Amniotic stem cell (primary cell): ENCODE data around the gene CENPU.
A peak's percentile ranks its signal among the peaks of the same experiment; 100 is the strongest.

Experiments used
- DNase-seq: peaks from one replicate; lab custom pipeline; 2025; lab: John Stamatoyannopoulos, UW

The CENPU gene

GRCh38 chr4:184705692-184706091 lies 28.2 kb downstream of the CENPU start:
- DNase-seq: no peak

GRCh38 chr4:184702114-184702513 lies 31.8 kb downstream of the CENPU start:
- no peak for DNase-seq

- no peak for DNase-seq
These were observed 34.0 kb downstream of the CENPU start for GRCh38 chr4:184699941-184700340.

GRCh38 chr4:184697956-184698355 lies 35.9 kb downstream of the CENPU start:
- no peak for DNase-seq

GRCh38 chr4:184695178-184695896 lies 38.6 kb downstream of the CENPU start:
- no peak for DNase-seq

GRCh38 chr4:184694412-184694956 lies 39.4 kb downstream of the CENPU start:
- no peak for DNase-seq

- DNase-seq: no peak
These were observed 40.8 kb downstream of the CENPU start for GRCh38 chr4:184693056-184693455.

GRCh38 chr4:184689681-184690080 lies 44.2 kb downstream of the CENPU start:
- no peak for DNase-seq

GRCh38 chr4:184688447-184688846 lies 45.4 kb downstream of the CENPU start:
- peak; percentile 92 for DNase-seq

- no peak for DNase-seq
These were observed 45.9 kb downstream of the CENPU start for GRCh38 chr4:184688005-184688404.

- no peak for DNase-seq
These were observed 49.3 kb downstream of the CENPU start for GRCh38 chr4:184684491-184685189.

- DNase-seq: no peak
These were observed 52.0 kb downstream of the CENPU start for GRCh38 chr4:184681916-184682315.

- no peak for DNase-seq
These were observed 53.2 kb downstream of the CENPU start for GRCh38 chr4:184680698-184681097.

- DNase-seq: no peak
These were observed 57.9 kb downstream of the CENPU start for GRCh38 chr4:184675821-184676492.

GRCh38 chr4:184675018-184675417 lies 58.9 kb downstream of the CENPU start:
- DNase-seq: no peak

- DNase-seq: no peak
These were observed 59.9 kb downstream of the CENPU start for GRCh38 chr4:184674011-184674410.

- DNase-seq: no peak
These were observed 61.2 kb downstream of the CENPU start for GRCh38 chr4:184672741-184673140.

GRCh38 chr4:184671101-184671500 lies 62.8 kb downstream of the CENPU start:
- no peak for DNase-seq

GRCh38 chr4:184669251-184669650 lies 64.6 kb downstream of the CENPU start:
- no peak for DNase-seq

GRCh38 chr4:184668511-184669114 lies 65.3 kb downstream of the CENPU start:
- DNase-seq: no peak

GRCh38 chr4:184668096-184668495 lies 65.8 kb downstream of the CENPU start:
- no peak for DNase-seq

- no peak for DNase-seq
These were observed 67.2 kb downstream of the CENPU start for GRCh38 chr4:184666670-184667069.
